ELR (cell line): Measurements from ENCODE around the gene MPV17L2.

ENCODE experiments used
- DNase-seq: peaks from one replicate; pipeline ENCODE4 v3.0.0-alpha.2; 2015; ENCODE audit warnings: low read depth

MPV17L2 gene

GRCh38 chr19:18218600-18218999, 25.6 kb downstream of the MPV17L2 start:
- DNase-seq, result no peak

- peak; percentile 24 for DNase-seq
Measured at GRCh38 chr19:18219911-18220631, 27.1 kb downstream of the MPV17L2 start.

GRCh38 chr19:18220632-18221275, 27.7 kb downstream of the MPV17L2 start:
- DNase-seq, result no peak

- no peak for DNase-seq
Measured at GRCh38 chr19:18221815-18222725, 29.1 kb downstream of the MPV17L2 start.

GRCh38 chr19:18223860-18224524, 31.0 kb downstream of the MPV17L2 start:
- no peak for DNase-seq

- peak; percentile 99 for DNase-seq
Measured at GRCh38 chr19:18224525-18225354, 31.7 kb downstream of the MPV17L2 start.

GRCh38 chr19:18225355-18225701, 32.3 kb downstream of the MPV17L2 start:
- DNase-seq, result no peak

GRCh38 chr19:18225702-18226468, 32.9 kb downstream of the MPV17L2 start, which contains the start of gene PDE4C:
Gene PDE4C, minus strand, starts transcription at chr19:18226438. Its CDS starts 23 bp downstream, at chr19:18226415.
- peak; percentile 37 for DNase-seq

- DNase-seq, result no peak
Measured at GRCh38 chr19:18226956-18227780, 34.1 kb downstream of the MPV17L2 start.

GRCh38 chr19:18227781-18228271, 34.8 kb downstream of the MPV17L2 start:
- DNase-seq, result no peak

GRCh38 chr19:18229474-18229873, 36.5 kb downstream of the MPV17L2 start:
- DNase-seq, result no peak

GRCh38 chr19:18229915-18230314, 36.9 kb downstream of the MPV17L2 start:
- no peak for DNase-seq

GRCh38 chr19:18230941-18231734, 38.1 kb downstream of the MPV17L2 start:
- DNase-seq, result no peak

GRCh38 chr19:18231775-18232174, 38.8 kb downstream of the MPV17L2 start:
- no peak for DNase-seq

- peak; percentile 41 for DNase-seq
Measured at GRCh38 chr19:18232540-18233223, 39.7 kb downstream of the MPV17L2 start.

- peak; percentile 55 for DNase-seq
Measured at GRCh38 chr19:18233224-18233825, 40.3 kb downstream of the MPV17L2 start.

- DNase-seq, result no peak
Measured at GRCh38 chr19:18234194-18234593, 41.2 kb downstream of the MPV17L2 start.
